WERI-Rb-1 (cell line): ENCODE data around the gene BAD.

Experiments
- DNase-seq: peaks from one replicate; pipeline ENCODE4 v3.0.0-alpha.2; 2020
- H3K27ac ChIP-seq: fragments of 250-450 bp; sonication (Bioruptor Pico); 2 replicates; pipeline ENCODE4 v1.5.1; 2020; ENCODE audit warnings: mild to moderate bottlenecking, moderate library complexity
- H3K27me3 ChIP-seq: fragments of 250-450 bp; sonication (Bioruptor Pico); 2 replicates; pipeline ENCODE4 v1.5.1; 2021; ENCODE audit warnings: mild to moderate bottlenecking, low read depth, moderate library complexity; ENCODE audit not compliant: insufficient read depth, severe bottlenecking
- H3K36me3 ChIP-seq: fragments of 250-450 bp; sonication (Bioruptor Pico); 2 replicates; pipeline ENCODE4 v1.5.1; 2020; ENCODE audit warnings: mild to moderate bottlenecking, moderate library complexity
- H3K4me3 ChIP-seq: 2 replicates; pipeline ENCODE4 v1.5.1; 2011; ENCODE audit warnings: low read depth, mild to moderate bottlenecking, control low read depth, low read length
- H3K9me3 ChIP-seq: fragments of 250-450 bp; sonication (Bioruptor Pico); 2 replicates; pipeline ENCODE4 v1.5.1; 2021; ENCODE audit warnings: mild to moderate bottlenecking, moderate library complexity; ENCODE audit not compliant: severe bottlenecking
- CTCF ChIP-seq: IDR thresholded peaks from 2 replicates; pipeline ENCODE4 v1.5.1; 2011; ENCODE audit warnings: low read depth, mild to moderate bottlenecking, control low read depth, inconsistent platforms, low read length

The BAD gene

GRCh38 chr11:64321026-64321425 lies 36.6 kb upstream of the BAD start:
- no peak for TF ChIP-seq CTCF
- no peak overlapping the region for H3K4me3 ChIP-seq
- no peak for DNase-seq
- no peaks in the 10 kb centered on the region for H3K27me3 ChIP-seq
- H3K27ac ChIP-seq, result no peak overlapping the region
- H3K9me3 ChIP-seq, result no peaks in the 10 kb centered on the region
- H3K36me3 ChIP-seq, result no peaks in the 10 kb centered on the region

GRCh38 chr11:64320556-64320955 lies 36.1 kb upstream of the BAD start:
- TF ChIP-seq CTCF, result no peak
- no peaks in the 10 kb centered on the region for H3K27me3 ChIP-seq
- H3K36me3 ChIP-seq, result peaks cover 1% of the 10 kb centered on the region; the same call in 1 of the 2 replicates
- H3K9me3 ChIP-seq, result no peaks in the 10 kb centered on the region
- no peak overlapping the region for H3K4me3 ChIP-seq
- DNase-seq, result no peak
- no peak overlapping the region for H3K27ac ChIP-seq

GRCh38 chr11:64318766-64319761 lies 34.6 kb upstream of the BAD start:
- Histone ChIP-seq H3K36me3 (peaks cover 14% of the 10 kb centered on the region), H3K27me3 (no peaks in the 10 kb centered on the region), H3K4me3 (peak overlapping the region; percentile 85), H3K27ac (peak overlapping the region; percentile 94), H3K9me3 (no peaks in the 10 kb centered on the region)
- TF ChIP-seq CTCF, result no peak
- peak; percentile 49 for DNase-seq

GRCh38 chr11:64317961-64318765 lies 33.7 kb upstream of the BAD start, which contains the start of gene PRDX5:
Gene PRDX5, plus strand, starts transcription at chr11:64318121. Its CDS starts 95 bp downstream, at chr11:64318216.
- H3K36me3 ChIP-seq, result peaks cover 14% of the 10 kb centered on the region
- peak within 1 kb of the TSS; percentile 94 for H3K27ac ChIP-seq
- H3K9me3 ChIP-seq, result no peaks in the 10 kb centered on the region
- TF ChIP-seq CTCF, result peak; percentile 72
- no peaks in the 10 kb centered on the region for H3K27me3 ChIP-seq
- peak; percentile 96 for DNase-seq
- peak within 1 kb of the TSS; percentile 85 for H3K4me3 ChIP-seq

GRCh38 chr11:64317325-64317960 lies 33.0 kb upstream of the BAD start, which contains the start of gene TRMT112:
Gene TRMT112, minus strand, starts transcription at chr11:64317559. Its CDS starts 33 bp downstream, at chr11:64317526.
- Histone ChIP-seq H3K27ac (peak within 1 kb of the TSS; percentile 94), H3K4me3 (peak within 1 kb of the TSS; percentile 85), H3K36me3 (peaks cover 14% of the 10 kb centered on the region), H3K9me3 (no peaks in the 10 kb centered on the region), H3K27me3 (no peaks in the 10 kb centered on the region)
- DNase-seq, result peak; percentile 95
- no peak for TF ChIP-seq CTCF
